ENCODE data around the gene PTGER2. TPM values are rescaled to one million over a fixed set of nuclear protein-coding genes. Genes with fewer than 3 reads are reported as not detected.
A peak's percentile ranks its signal among the peaks of the same experiment; 100 is the strongest.

Gene PTGER2
- total RNA-seq, 1 donor from 2014 or later: 1.1 TPM

DNA sequence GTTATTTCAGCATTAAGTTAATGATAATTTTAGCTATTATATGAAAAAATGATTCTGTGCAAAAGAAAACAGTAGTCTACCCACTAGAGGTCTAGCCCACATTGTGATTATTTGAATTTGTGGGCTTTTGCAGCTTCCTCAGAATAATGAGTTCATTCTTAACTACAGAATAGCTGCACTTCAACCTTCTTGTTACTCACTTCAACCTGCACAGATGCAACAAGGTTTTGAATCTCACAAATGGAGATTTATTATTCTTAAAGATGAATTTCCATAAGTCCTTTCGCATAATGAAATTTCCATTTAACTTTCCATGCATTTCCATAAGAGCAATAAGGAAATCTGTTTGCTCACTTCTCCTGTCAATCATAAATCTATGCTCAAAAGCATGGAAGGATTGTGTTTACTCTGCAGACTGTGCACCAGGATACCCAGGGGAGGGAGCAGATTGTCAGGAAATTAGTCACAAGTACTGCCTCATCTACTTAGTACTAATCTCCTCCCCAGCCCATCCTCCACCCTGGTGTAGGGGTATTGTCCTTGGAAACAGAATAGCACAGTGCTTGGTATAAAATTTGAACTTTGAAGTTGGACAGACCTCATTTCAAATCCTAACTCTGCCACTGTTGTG, 24.1 kb downstream of the PTGER2 start:
- Mint-ChIP-seq H3K4me1 (ENCODE audit: low read depth) (peaks cover 13% of the 10 kb centered on the region), H3K27me3 (no peaks in the 10 kb centered on the region), H3K36me3 (ENCODE audit: insufficient read depth) (no peaks in the 10 kb centered on the region), H3K27ac (no peak overlapping the region), H3K4me3 (ENCODE audit: low read depth) (no peak overlapping the region), H3K9me3 (ENCODE audit: low read depth) (no peaks in the 10 kb centered on the region)
- TF ChIP-seq, protein P1, sequence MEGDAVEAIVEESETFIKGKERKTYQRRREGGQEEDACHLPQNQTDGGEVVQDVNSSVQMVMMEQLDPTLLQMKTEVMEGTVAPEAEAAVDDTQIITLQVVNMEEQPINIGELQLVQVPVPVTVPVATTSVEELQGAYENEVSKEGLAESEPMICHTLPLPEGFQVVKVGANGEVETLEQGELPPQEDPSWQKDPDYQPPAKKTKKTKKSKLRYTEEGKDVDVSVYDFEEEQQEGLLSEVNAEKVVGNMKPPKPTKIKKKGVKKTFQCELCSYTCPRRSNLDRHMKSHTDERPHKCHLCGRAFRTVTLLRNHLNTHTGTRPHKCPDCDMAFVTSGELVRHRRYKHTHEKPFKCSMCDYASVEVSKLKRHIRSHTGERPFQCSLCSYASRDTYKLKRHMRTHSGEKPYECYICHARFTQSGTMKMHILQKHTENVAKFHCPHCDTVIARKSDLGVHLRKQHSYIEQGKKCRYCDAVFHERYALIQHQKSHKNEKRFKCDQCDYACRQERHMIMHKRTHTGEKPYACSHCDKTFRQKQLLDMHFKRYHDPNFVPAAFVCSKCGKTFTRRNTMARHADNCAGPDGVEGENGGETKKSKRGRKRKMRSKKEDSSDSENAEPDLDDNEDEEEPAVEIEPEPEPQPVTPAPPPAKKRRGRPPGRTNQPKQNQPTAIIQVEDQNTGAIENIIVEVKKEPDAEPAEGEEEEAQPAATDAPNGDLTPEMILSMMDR (IDR thresholded peaks at IDR 0.05; ENCODE audit: unreplicated experiment): no peak
- no peak for DNase-seq (ENCODE audit: low spot score, unreplicated experiment)

DNA sequence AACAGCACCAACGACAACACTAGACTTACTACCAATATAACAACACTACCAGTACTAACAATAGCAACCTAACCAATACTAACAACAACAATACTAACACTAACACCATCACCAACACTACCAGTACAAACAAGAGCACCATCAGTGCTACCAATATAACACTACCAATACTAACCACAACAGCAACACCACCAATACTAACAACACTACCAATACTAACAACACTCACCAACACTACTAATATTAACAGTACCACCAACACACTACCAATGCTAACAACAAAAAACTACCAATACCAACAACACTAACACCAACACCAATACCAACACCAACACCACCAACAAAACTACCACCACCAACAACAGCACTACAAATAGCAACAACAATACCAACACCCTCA, 25.1 kb downstream of the PTGER2 start:
- H3K9me3 Mint-ChIP-seq (ENCODE audit: low read depth): peaks cover 5% of the 10 kb centered on the region
- peaks cover 13% of the 10 kb centered on the region for H3K4me1 Mint-ChIP-seq (ENCODE audit: low read depth)
- TF ChIP-seq, protein P1 (IDR thresholded peaks at IDR 0.05; ENCODE audit: unreplicated experiment): no peak
- DNase-seq (ENCODE audit: low spot score, unreplicated experiment): no peak
- H3K27ac Mint-ChIP-seq: no peak overlapping the region
- H3K27me3 Mint-ChIP-seq: no peaks in the 10 kb centered on the region
- H3K4me3 Mint-ChIP-seq (ENCODE audit: low read depth): no peak overlapping the region
- no peaks in the 10 kb centered on the region for H3K36me3 Mint-ChIP-seq (ENCODE audit: insufficient read depth)

DNA sequence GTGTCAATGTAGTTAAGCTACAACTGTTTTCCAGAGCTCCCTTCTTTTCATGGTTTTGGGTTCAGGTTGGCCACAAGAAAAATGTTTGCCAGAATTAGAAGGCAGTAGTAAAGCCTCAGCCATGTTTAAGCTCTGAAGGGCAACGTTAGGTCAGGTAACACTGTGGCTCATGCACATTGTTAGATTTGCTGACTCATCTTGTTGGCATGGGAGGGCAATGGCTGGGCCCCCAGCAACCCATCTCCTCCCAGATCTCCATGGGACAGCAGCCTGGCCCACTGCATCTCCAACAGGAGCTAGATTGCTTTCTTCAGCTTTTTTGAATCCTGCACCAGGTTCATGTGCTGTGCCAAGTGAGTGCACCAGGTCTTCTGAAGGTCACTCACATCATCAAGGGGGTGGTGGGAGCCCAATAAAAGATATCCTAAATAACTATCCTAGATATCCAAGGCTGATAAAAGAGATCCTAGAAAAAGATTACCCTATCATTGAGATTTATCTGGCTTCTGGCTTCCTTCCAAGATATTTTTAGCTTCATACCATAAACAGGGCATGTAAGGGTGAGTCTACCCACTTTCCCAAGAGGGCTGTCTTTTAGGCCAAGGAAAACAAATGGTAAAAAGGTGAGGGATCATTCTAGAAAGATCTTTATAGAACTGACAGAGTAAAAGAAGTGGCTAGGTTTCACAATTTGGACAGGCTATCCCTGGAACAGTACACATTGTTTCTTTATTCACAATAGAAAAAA, 28.9 kb downstream of the PTGER2 start:
- no peaks in the 10 kb centered on the region for H3K27me3 Mint-ChIP-seq
- TF ChIP-seq, protein P1 (IDR thresholded peaks at IDR 0.05; ENCODE audit: unreplicated experiment): no peak
- H3K4me3 Mint-ChIP-seq (ENCODE audit: low read depth): no peak overlapping the region
- H3K9me3 Mint-ChIP-seq (ENCODE audit: low read depth): peaks cover 10% of the 10 kb centered on the region
- no peak for DNase-seq (ENCODE audit: low spot score, unreplicated experiment)
- H3K4me1 Mint-ChIP-seq (ENCODE audit: low read depth): peaks cover 13% of the 10 kb centered on the region
- H3K36me3 Mint-ChIP-seq (ENCODE audit: insufficient read depth): no peaks in the 10 kb centered on the region
- H3K27ac Mint-ChIP-seq: peak overlapping the region; percentile 16

DNA sequence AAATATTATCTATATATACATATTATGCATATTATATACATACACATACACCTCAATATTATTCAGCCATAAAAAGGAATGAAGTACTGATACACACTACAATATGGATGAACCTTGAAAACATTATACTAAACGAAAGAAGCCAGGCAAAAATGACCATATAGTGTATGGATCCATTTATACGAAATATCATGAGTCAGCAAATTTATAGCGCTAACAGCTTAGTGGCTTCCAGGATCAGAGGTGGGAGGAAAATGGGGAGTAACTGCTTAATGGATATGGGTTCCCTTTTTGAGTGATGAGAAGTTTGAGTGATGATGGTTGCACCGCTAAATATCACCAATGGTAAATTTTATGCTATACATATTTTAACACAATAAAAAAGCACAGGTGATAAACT, 32.7 kb downstream of the PTGER2 start:
- Mint-ChIP-seq H3K27ac (no peak overlapping the region), H3K4me1 (ENCODE audit: low read depth) (peaks cover 5% of the 10 kb centered on the region), H3K36me3 (ENCODE audit: insufficient read depth) (no peaks in the 10 kb centered on the region), H3K9me3 (ENCODE audit: low read depth) (peaks cover 10% of the 10 kb centered on the region), H3K4me3 (ENCODE audit: low read depth) (no peak overlapping the region), H3K27me3 (no peaks in the 10 kb centered on the region)
- TF ChIP-seq, protein P1 (IDR thresholded peaks at IDR 0.05; ENCODE audit: unreplicated experiment): no peak
- no peak for DNase-seq (ENCODE audit: low spot score, unreplicated experiment)

DNA sequence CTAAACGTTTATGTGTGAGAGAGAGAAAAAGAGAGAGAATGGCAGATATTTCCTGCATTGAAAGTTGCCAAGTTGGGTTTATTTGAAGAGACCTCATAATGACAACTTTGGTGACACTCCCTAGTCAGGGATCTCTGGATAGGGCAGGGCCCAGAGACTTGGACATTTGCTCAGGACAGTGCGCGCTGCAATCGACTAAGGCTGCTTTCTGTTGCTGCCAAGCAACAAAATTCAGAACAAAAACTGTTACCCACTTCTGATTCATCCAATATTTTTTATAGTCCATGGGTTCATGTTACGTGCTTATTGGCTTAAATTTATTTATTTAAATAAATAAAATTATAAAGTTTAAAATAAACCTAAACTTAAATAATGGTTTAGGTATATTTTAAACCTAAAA, 34.2 kb downstream of the PTGER2 start:
- H3K9me3 Mint-ChIP-seq (ENCODE audit: low read depth): peaks cover 10% of the 10 kb centered on the region
- TF ChIP-seq, protein P1 (IDR thresholded peaks at IDR 0.05; ENCODE audit: unreplicated experiment): no peak
- no peak overlapping the region for H3K27ac Mint-ChIP-seq
- H3K4me3 Mint-ChIP-seq (ENCODE audit: low read depth): no peak overlapping the region
- no peaks in the 10 kb centered on the region for H3K27me3 Mint-ChIP-seq
- H3K4me1 Mint-ChIP-seq (ENCODE audit: low read depth): peaks cover 14% of the 10 kb centered on the region
- DNase-seq (ENCODE audit: low spot score, unreplicated experiment): no peak
- H3K36me3 Mint-ChIP-seq (ENCODE audit: insufficient read depth): no peaks in the 10 kb centered on the region
